ENCODE measurements around the gene COL21A1. TPM values are rescaled to one million over a fixed set of nuclear protein-coding genes. Genes with fewer than 3 reads are reported as not detected.
A peak's percentile ranks its signal among the peaks of the same experiment; 100 is the strongest.

COL21A1 gene
- total RNA-seq, 1 experiment from 2014 or later: 3.3 TPM

DNA sequence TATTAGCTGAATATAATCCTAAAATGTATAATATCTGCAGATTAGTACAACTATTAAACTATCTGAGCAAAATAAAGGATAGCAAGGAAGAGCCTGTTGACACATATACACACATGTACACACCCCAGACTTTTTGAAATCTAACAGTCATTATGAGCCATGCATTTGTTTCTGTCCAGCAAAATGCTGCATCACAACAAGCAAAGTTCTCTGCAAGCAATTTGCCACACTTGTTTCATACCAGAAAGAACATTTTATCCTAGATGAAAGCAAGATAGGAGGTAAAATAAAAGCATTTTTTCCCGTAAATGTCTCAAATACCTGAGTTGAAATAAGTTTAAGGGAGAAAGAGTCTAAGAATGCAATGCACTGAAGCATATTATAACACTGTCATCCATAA, 145.2 kb downstream of the COL21A1 start:
- POLR2A ChIA-PET: no interaction called here
- BruUV-seq (replicated peaks): no TSS peak
- peaks cover 2% of the 10 kb centered on the region; the same call in 1 of the 2 replicates for H3K9me3 ChIP-seq (ENCODE audit: control insufficient read depth, insufficient read depth, low read depth, low read length)
- no peak for ATAC-seq
- H3K4me1 ChIP-seq (ENCODE audit: control insufficient read depth, insufficient read depth, low read length): peaks cover 14% of the 10 kb centered on the region; the same call in 1 of the 2 replicates
- DNase-seq (ENCODE audit: low read depth, low spot score): no peak
- no peak overlapping the region for H3K4me3 ChIP-seq (ENCODE audit: low read depth in 2 of 2, low read length in 2 of 2)
- CTCF ChIA-PET: no interaction called here
- H3K27ac ChIP-seq (ENCODE audit: low read length): peak overlapping the region; percentile 52; the same call in 1 of the 2 replicates
- no peaks in the 10 kb centered on the region for H3K36me3 ChIP-seq (ENCODE audit: control insufficient read depth, insufficient read depth, low read length)
- no peaks in the 10 kb centered on the region for H3K27me3 ChIP-seq (ENCODE audit: control insufficient read depth, insufficient read depth, low read length)
- no peak for TF ChIP-seq POLR2AphosphoS5 (IDR thresholded peaks at IDR 0.05; ENCODE audit: low read depth, low read length)
- TF ChIP-seq, protein P1, sequence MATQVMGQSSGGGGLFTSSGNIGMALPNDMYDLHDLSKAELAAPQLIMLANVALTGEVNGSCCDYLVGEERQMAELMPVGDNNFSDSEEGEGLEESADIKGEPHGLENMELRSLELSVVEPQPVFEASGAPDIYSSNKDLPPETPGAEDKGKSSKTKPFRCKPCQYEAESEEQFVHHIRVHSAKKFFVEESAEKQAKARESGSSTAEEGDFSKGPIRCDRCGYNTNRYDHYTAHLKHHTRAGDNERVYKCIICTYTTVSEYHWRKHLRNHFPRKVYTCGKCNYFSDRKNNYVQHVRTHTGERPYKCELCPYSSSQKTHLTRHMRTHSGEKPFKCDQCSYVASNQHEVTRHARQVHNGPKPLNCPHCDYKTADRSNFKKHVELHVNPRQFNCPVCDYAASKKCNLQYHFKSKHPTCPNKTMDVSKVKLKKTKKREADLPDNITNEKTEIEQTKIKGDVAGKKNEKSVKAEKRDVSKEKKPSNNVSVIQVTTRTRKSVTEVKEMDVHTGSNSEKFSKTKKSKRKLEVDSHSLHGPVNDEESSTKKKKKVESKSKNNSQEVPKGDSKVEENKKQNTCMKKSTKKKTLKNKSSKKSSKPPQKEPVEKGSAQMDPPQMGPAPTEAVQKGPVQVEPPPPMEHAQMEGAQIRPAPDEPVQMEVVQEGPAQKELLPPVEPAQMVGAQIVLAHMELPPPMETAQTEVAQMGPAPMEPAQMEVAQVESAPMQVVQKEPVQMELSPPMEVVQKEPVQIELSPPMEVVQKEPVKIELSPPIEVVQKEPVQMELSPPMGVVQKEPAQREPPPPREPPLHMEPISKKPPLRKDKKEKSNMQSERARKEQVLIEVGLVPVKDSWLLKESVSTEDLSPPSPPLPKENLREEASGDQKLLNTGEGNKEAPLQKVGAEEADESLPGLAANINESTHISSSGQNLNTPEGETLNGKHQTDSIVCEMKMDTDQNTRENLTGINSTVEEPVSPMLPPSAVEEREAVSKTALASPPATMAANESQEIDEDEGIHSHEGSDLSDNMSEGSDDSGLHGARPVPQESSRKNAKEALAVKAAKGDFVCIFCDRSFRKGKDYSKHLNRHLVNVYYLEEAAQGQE (IDR thresholded peaks at IDR 0.05; ENCODE audit: insufficient read depth in 1 of 2, low read depth in 2 of 2, low read length in 1 of 2): no peak
- TF ChIP-seq SIN3A (IDR thresholded peaks at IDR 0.05; ENCODE audit: borderline replicate concordance, insufficient read depth, low read depth, low read length): no peak
- TF ChIP-seq, protein P2, sequence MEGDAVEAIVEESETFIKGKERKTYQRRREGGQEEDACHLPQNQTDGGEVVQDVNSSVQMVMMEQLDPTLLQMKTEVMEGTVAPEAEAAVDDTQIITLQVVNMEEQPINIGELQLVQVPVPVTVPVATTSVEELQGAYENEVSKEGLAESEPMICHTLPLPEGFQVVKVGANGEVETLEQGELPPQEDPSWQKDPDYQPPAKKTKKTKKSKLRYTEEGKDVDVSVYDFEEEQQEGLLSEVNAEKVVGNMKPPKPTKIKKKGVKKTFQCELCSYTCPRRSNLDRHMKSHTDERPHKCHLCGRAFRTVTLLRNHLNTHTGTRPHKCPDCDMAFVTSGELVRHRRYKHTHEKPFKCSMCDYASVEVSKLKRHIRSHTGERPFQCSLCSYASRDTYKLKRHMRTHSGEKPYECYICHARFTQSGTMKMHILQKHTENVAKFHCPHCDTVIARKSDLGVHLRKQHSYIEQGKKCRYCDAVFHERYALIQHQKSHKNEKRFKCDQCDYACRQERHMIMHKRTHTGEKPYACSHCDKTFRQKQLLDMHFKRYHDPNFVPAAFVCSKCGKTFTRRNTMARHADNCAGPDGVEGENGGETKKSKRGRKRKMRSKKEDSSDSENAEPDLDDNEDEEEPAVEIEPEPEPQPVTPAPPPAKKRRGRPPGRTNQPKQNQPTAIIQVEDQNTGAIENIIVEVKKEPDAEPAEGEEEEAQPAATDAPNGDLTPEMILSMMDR (IDR thresholded peaks at IDR 0.05): no peak
- TF ChIP-seq TCF7L2 (IDR thresholded peaks at IDR 0.05; ENCODE audit: low read depth, low read length): no peak
- in situ Hi-C loops (cut with HindIII; ENCODE audit: low pct_unique_long_range_greater_than_20kb, low sequenced_read_pairs) (no loop called here), intact Hi-C loops (cut with micrococcal nuclease; ENCODE audit: unreplicated experiment) (no loop called here)

DNA sequence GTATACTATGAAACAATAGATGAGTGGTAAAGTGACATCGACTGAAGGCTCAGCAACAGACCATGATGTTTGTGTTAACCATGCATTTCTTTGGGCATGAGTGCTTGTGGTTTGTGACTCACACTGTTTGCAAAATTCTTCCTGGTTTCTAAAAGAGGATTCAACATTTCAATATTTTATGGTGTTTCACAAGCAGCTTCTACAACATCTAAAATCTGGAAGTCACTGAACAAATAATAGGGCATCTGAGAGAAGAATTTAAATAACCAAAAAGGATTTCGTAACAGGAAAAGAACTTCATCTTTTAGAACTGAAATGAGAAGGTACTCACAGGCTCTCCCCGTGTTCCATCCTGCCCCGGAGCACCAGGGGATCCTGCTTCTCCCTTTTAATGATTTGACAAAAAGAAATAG, 146.2 kb downstream of the COL21A1 start:
- Histone ChIP-seq H3K27ac (ENCODE audit: low read length) (peak overlapping the region; percentile 39; the same call in 1 of the 2 replicates), H3K36me3 (ENCODE audit: control insufficient read depth, insufficient read depth, low read length) (no peaks in the 10 kb centered on the region), H3K4me1 (ENCODE audit: control insufficient read depth, insufficient read depth, low read length) (peaks cover 14% of the 10 kb centered on the region; the same call in 1 of the 2 replicates), H3K27me3 (ENCODE audit: control insufficient read depth, insufficient read depth, low read length) (no peaks in the 10 kb centered on the region), H3K4me3 (ENCODE audit: low read depth in 2 of 2, low read length in 2 of 2) (peak overlapping the region in 1 of 2 experiments; percentile 5; a peak in 1 of 4 replicates), H3K9me3 (ENCODE audit: control insufficient read depth, insufficient read depth, low read depth, low read length) (peaks cover 3% of the 10 kb centered on the region; the same call in 1 of the 2 replicates)
- peak; percentile 93 for DNase-seq (ENCODE audit: low read depth, low spot score)
- intact Hi-C loops (cut with micrococcal nuclease; ENCODE audit: unreplicated experiment) (no loop called here), in situ Hi-C loops (cut with HindIII; ENCODE audit: low pct_unique_long_range_greater_than_20kb, low sequenced_read_pairs) (no loop called here)
- ChIA-PET CTCF (no interaction called here), POLR2A (no interaction called here)
- peak; percentile 98 for ATAC-seq
- TF ChIP-seq, protein P2 (IDR thresholded peaks at IDR 0.05): no peak
- TF ChIP-seq POLR2AphosphoS5 (IDR thresholded peaks at IDR 0.05; ENCODE audit: low read depth, low read length) (no peak; the same call in 1 of the 2 replicates), SIN3A (IDR thresholded peaks at IDR 0.05; ENCODE audit: borderline replicate concordance, insufficient read depth, low read depth, low read length) (no peak), TCF7L2 (IDR thresholded peaks at IDR 0.05; ENCODE audit: low read depth, low read length) (no peak)
- TF ChIP-seq, protein P1 (IDR thresholded peaks at IDR 0.05; ENCODE audit: insufficient read depth in 1 of 2, low read depth in 2 of 2, low read length in 1 of 2): no peak
- BruUV-seq (replicated peaks): no TSS peak

Measured in Panc1 (cell line).